HG02938 (cell line): ENCODE results near the gene CNDP2.
"Not testable (repeated sequence)": the region's sequence is repeated elsewhere in the genome, so short reads cannot be mapped to it uniquely, and the experiment has no call there.

ENCODE experiments used
- ATAC-seq: cut with Tn5 transposase; IDR thresholded peaks from one replicate; pipeline ENCODE4 v1.9.1; 2021; ENCODE audit warnings: mild to moderate bottlenecking, moderate library complexity; ENCODE audit not compliant: unreplicated experiment

The CNDP2 gene

DNA sequence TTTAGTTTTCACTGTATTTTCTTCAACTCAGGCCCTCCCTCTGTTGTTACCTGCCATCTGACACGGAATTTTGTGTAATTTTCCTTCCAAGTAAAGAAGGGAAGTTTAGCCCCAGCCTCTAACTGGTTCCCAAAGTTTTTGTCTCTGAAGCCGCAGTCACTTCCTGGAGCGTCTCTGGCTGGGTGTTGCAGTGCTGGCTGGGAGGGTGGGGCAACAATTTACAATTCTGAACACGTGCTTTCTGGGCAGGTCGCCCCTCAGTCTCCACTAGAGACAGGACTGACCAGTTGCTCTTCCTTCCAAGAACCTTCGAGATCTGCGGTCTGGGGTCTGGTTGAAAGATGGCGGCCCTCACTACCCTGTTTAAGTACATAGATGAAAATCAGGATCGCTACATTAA lies 3.5 kb downstream of the CNDP2 start:
- ATAC-seq = peak; percentile 38

DNA sequence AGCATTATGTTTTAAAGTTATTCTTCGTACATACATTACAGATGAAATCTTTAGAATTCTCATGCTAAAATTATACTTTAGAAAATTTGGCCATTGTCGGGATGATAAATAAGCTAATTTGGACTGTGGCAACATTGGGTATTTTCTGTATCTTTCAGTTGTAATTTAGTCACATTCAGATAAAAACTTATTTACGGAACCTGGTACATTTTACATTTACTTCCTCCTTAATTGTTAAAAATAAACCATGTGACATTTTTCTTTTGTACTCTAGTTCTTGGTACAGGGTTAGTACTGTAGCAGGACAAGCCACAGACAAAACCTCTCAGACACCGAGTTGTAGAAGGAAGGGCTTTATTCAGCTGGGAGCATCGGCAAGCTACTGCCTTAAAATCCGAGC lies 4.2 kb downstream of the CNDP2 start:
- ATAC-seq = no peak

DNA sequence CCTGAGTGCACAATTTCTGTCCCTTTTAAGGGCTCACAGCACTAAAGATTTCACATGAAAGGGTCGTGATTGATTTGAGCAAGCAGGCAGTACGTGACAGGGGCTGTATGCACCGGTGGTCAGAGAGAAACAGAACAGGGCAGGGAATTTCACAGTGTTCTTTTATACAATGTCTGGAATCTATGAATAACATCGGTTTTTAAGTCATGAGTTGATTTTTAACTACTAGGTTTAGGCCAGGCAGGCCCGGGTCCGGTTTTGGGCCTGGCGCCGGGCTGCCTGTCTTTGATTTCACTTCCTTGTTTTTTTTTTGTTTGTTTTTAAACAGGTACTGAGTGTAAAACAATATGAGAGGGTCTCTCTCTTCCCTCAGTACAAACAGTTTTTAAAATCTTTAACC lies 4.6 kb downstream of the CNDP2 start:
- ATAC-seq = not testable (repeated sequence)

DNA sequence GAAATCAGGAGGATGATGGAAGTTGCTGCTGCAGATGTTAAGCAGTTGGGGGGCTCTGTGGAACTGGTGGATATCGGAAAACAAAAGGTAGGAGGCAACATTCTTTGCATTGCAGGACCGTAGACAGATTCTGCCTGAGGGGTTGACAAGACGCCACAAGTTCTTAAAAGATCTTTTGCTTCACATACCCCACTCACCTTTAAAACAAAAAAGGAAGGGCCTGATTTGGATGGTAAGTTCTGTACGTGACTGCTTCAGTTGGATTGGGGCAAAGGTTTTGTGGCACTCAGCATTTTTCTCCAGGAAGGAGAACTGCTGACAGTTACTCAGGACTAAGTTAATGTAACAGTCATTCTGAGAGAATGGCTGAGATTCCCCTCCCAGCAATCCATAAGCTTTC lies 5.2 kb downstream of the CNDP2 start:
- ATAC-seq = no peak

DNA sequence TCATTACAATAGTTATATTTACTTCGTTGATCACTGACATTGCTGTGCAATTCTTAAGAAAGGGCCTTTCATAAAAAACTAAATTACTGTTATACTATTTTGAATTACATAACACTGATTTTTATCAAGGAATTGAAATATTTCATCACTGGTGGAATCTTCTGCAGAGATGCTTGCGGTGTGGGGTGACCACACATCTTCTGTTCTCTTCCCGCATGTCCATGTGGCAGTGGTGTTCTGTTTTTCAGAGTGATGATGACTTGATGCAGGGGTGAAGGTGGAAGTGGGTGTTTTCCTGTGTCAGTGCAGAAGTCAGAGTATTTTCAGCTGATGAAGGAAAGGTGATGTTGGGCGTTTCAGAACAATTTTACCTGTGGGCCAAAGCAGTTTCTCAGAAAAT lies 7.0 kb downstream of the CNDP2 start:
- no peak for ATAC-seq

DNA sequence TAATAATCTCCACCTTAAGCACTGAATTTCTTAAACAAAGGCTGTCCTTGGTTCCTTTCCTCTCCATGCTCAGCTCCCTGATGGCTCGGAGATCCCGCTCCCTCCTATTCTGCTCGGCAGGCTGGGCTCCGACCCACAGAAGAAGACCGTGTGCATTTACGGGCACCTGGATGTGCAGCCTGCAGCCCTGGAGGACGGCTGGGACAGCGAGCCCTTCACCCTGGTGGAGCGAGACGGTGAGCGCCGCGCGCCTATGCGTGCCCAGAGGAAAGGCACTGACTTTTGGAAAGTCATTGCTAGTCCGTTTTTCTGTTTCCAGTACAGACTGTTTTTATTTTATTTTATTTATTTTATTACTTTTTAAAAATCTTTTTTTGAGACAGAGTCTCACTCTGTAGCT lies 9.6 kb downstream of the CNDP2 start:
- no peak for ATAC-seq

DNA sequence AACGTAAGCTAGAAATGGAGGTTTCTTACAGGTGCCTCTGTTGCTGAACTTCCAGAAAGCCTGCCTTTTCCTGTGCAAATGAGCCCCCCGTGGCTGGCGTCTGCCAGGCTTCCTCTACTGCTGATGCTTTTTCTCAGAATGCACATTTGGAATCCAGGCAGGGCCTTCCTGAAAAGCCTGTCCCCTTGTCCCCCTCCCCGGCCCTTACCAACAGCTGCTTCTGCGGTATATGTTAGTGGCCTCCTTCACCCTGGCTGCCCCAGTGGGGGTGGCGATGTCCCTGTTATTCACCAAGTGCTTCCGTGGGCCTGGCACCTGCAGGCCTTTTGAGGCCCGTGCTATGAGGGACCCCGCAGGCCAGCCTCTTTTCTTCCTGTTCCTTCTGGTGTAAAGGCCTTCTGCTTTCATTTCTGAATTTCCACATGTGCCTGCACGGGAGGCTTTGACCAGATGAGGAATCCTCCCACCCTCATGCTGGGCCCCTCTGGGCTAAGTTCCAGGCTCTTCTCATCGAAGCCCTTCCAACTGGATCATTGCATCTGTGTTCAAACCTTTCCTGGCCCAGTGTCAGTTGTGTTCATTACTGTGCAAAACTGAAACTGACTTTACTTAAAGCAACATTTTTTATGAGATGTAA lies 10.4 kb downstream of the CNDP2 start:
- ATAC-seq = no peak

DNA sequence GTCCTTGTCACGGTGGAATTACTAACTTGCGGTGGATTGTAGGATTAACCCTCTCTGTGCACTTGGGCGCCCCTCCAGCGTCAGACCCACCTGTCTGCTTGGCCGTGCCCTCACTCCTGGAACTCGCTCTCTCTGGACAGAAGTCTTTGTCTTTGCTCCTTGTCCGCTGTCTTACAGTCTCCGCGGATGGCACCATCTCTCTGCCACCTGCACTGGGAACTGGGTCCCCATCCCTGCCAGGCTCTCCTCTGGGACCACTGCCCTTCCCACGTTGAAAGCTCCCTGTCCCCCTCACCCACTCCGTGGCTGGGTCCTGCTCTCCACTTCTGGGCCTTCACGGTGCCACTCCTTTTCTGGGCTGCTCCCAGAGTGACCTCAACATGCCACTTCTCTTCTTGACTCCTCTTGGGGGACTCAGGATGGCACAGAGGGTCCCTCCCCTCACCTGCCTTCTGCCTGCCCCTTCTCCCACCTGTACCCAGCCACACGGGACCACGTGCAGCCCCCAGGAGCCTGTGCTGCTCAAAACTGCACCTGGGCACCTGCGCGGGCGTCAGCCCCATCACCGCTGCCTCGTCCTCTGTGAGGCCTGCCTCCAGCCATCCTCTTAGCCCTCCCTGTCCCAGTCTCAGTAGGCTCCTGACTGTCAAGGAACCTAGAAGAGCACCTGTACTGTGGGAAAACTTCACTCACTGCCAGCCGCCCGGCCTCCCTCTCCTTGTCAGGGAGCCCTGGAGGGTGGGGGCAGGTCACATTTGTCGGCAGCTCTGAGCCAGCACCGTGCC lies 11.1 kb downstream of the CNDP2 start:
- ATAC-seq = no peak

DNA sequence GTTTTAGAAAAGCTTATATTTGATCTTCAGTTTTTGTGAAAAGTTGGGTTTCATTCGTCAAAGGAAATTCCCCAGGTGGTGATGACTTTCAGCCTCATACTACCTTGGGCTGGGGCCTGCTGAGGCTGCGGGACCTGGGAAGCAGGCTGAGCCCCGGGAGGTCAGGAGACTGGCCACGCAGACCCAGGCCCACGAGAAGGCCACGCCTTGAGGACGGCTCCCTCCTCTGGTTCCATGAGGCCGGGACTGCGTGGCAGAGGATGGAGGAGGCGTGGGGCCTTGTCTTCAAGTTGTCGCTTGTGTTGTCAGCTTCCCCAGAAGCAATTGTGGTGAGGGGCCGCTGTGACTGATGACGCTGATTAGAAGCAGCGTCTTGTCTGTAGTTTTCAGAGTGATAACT lies 11.8 kb downstream of the CNDP2 start:
- ATAC-seq = no peak

DNA sequence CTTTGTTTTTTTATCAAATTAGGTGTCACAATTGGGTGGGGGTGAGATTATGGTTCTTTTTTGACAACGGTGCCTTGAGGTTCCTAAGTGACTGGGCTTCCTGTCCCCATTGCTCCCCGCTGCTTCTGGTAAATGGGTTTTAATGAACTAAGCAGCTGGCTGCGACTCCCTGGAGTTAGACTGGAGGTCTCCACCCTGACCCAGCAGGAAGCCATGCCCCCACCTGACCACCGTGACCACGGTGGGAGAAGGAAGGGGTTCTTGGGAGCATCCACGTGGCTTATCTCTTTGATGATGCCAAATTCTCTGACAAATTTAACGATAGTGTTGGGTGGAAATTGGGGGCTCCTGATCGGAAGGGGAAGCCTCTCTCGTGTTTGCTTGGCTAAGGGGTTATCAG lies 12.2 kb downstream of the CNDP2 start:
- no peak for ATAC-seq

DNA sequence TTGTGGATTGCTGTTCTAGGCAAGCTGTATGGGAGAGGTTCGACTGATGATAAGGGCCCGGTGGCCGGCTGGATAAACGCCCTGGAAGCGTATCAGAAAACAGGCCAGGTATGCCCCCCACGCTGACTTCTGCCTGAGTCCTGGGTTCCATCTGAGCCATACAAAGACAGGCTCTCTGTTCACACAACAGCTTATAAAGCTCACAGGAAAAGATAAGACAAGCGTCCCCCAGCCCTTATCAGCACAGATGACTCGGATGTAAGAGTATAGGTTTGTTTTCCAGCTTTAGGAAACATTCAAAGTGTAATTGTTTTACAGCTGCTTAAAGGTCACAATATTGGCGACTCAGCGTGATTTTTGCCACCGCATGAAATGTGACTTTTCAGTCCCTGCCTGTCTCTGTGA lies 12.7 kb downstream of the CNDP2 start:
- no peak for ATAC-seq

DNA sequence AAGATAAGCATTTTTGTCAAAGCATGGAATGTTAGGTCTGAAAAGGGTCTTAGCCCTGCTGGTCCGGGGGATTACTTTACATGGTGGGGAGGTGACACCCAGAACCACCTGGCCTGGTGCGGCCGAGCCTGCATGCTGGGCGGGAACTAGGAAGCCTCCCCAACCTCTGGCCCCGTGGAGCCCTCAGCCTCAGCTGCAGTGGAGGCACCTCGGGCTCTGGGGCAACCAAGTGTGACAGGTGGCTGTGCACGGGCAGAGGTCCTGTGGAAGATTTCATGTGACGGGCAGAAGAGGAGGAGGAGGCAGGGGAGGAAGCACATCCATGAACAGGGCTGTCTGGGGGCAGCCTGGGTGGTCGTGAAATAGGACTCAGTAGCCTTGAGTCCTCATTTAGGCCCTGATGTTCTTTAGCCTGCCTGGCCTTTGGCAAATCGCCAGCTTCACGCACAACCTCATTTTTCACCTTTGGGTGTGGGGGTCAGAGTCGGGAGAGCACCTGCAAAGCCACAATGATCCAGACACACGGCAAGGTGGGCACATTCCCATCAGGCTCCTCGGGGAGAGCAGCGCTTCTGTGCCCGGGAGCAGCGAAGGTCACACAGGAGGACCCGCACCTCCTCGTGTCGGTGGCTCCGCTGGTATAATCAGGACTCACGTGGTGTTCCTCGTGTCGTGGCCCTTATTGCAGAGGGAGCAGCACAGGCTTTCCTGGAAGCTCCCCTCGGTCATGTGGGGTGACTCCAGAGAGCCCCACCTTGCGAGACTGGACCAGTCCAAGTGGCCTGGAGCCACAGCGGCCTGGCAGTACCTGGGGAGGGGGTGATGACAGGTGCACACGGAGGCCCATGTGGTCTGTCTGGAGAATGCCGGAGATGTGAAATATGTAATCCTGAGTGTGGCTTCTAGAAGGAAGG lies 13.9 kb downstream of the CNDP2 start:
- no peak for ATAC-seq

DNA sequence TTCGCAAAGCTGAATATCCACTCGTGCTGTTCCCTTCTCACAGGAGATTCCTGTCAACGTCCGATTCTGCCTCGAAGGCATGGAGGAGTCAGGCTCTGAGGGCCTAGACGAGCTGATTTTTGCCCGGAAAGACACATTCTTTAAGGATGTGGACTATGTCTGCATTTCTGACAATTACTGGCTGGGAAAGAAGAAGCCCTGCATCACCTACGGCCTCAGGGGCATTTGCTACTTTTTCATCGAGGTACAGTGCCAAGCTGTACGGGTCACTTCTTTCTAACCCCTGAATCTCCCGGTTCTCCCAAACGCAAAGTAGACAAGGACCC lies 14.6 kb downstream of the CNDP2 start:
- ATAC-seq = no peak

DNA sequence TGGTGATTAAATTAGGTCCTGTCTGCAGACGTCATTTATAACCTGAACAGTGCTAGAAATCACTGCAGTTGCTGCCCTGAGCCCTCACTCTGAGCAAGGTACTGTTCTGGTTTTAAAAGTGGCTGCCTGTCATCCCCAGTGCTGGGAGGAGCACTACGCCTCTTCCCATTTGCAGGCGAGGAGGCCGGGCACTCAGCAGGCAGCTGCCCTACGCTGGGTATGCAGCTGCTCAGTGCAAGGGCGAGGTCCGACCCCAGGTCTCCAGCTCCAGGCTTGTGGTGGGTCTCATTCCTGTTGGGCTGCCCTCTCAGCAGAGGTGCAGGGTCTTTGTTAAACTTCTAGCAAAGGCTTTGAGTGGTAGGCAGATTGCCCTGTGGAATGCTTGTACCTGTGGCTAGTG lies 15.7 kb downstream of the CNDP2 start:
- no peak for ATAC-seq

DNA sequence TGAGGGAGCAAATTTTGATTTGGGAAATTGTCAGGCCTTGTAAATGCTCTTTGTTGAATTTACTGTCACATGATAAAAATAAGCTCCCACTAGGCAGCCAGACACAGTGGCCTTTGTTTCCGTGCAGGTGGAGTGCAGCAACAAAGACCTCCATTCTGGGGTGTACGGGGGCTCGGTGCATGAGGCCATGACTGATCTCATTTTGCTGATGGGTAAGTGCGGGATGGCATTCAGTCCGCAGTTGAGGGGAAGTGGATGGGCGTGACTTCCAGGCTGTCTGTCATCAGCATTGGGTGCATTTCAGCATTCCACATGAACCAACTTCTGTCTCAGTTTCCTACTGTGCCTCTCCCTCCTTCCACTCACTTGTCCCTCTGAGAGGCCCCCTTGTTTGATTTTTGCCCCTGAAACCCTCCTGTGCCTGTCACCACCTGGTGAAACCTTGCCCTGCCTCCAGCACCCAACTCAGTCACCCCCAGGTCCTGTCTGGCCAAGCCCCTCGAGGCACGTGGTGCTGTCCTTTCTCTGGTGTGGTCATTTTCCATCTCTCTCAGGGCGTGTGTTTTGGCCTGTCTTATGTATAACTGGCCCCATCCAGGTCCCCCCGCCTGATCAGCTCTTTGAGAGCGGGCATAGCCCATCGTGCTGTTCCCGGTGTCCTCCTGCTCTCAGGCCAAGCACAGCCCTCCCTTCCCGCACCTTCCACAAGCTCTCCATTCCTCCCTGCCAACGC lies 16.3 kb downstream of the CNDP2 start:
- ATAC-seq = no peak

DNA sequence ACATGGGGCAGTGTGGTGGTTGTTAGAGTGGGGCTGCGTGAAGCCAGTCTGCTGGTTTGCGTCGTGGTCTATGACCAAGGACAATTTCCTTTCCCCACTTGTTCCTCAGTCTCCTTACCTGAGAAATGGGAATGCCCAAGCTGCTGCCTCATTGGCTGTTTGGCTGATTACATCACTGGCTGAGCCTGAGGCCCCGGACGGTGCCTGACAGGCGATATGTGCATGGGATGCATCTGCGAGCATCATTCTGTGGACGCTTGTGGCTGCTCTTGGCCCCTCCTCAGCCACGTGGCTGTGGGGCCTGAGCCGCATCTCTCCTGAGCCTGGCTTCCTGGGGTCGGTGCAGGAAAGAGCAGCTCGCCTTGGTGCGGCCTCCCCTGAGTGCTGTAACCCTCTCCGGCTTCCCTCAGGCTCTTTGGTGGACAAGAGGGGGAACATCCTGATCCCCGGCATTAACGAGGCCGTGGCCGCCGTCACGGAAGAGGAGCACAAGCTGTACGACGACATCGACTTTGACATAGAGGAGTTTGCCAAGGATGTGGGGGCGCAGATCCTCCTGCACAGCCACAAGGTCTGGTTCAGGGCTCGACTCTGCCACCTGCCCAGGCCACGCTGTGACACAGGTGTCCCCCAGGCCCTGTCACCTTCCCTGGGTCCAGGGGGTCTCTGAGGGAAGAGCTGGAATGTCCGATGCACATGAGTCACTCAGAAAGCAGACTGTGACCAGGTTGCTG lies 17.2 kb downstream of the CNDP2 start:
- no peak for ATAC-seq

DNA sequence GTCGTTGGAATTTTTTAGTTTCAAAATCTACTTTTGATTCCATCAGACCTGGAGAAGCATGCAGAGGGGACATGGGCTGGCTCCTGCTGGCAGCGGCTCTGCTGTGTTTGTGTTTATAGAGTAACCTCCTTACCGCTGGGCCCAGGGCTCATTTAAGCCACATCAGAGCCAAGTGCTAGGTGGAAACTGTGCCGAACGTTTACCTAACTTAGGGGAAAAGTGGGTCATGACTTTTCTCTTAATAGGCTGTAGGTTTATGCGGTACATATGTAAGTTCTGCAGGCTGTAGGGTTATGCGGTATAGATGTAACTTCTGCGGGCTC lies 17.7 kb downstream of the CNDP2 start:
- ATAC-seq = no peak

DNA sequence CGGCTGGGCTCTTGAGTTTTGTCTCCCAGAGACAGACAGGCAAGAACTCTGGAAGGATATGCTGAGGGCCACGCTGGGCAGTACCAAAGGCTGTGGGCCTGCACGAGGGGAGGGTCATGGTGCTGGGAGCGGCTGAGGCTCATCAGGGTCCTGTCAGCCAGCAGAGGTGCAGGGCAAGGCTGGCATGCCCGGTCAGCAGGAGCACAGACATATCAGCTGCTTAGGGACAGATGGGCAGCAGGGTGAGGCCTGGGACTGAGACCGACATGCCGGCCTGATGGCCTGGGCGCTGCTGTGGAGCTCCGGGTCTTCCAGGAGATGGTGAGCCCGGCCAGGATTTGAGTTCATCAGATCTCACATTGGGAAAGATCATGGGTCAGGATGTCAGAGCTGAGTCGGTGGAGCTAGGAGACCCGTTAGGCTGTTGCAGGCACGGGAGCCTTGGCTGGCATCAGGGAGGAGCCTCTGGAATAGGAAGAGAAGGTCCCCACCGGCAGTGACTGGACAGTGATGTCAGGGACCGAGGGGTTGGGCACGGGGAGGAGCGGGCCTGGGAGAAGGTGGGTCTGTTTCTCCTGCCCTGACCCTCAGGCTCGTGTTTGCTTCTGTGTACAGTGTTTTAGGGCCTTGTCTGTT lies 18.8 kb downstream of the CNDP2 start:
- ATAC-seq = no peak

DNA sequence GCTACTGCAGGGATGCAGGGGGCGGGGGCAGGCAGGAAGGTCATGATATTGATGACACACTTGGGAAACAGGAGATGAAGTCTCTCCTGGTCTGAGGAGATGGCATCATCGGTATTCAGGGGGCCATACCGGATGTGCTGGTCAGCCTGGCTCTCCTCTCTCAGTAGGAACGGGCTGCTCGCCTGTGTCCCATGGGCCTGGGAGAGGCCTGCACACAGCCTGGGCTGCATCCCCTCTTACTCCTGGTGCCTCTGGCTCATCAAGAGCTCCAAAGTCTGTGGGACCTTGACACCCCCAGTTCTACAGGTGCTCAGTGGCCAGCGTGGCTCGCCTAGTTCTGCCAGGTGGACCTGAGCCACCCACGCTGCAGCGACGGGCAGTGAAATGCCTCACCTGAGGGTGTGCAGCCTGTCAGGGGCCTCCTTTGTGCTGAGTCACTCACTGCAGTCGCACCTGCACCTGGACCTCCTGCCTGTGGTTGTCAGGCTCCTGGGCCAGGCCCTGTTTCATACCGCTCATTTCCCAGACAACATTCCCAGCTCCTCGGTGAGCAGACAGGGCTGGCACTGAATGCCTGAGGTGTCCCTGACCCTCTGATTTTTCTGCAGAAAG lies 19.6 kb downstream of the CNDP2 start:
- no peak for ATAC-seq
